Vein endothelial cell (primary cell): ENCODE data around the gene FCGR1A. TPM values are rescaled to one million over a fixed set of nuclear protein-coding genes. Genes with fewer than 3 reads are reported as not detected.

ENCODE experiments used
- total RNA-seq: library from RNA; depleted of rRNA; stranded (reverse); fragments of >200 nt; gene quantifications from 2 replicates; pipeline ENCODE4 v1.2.3, GENCODE V29; 2012

The FCGR1A gene
- total RNA-seq = not detected in 2 replicates

DNA sequence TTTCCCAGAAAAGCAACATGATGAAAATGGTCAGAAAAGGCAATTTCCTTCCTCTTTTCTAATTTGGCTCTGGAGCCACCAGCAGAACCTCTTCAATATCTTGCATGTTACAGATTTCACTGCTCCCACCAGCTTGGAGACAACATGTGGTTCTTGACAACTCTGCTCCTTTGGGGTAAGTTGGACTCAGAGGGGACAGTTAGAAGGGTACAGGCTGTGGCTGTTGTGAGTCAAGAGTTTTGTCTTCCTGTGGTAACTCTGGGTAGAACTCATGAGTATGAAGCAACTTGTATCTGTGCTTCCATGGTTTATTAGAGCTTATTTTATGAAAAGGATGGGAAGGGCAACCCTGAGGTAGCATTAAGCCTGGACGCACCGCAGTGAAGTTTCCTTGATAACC lies at the start of gene FCGR1A:
Gene FCGR1A, plus strand, starts transcription at position 95 of the 400 bp plus-strand sequence. Its CDS starts 50 bp downstream, at position 145.

Other genes with a start within 250 kb of the FCGR1A start
- not detected in 2 replicates for gene PPIAL4C, start 198.8 kb upstream of the FCGR1A start, total RNA-seq
- 5.7 and 7.5 TPM in 2 replicates for gene BOLA1, start 116.9 kb downstream of the FCGR1A start, total RNA-seq
- 0.67 and 3.3 TPM in 2 replicates for gene SV2A, start 135.2 kb downstream of the FCGR1A start, total RNA-seq
- gene SF3B4, start 145.1 kb downstream of the FCGR1A start, total RNA-seq = 18.0 and 20.2 TPM in 2 replicates
- 3.4 and 7.5 TPM in 2 replicates for gene MTMR11, start 154.2 kb downstream of the FCGR1A start, total RNA-seq
- 12.7 and 20.3 TPM in 2 replicates for gene OTUD7B, start 228.0 kb downstream of the FCGR1A start, total RNA-seq